IPS DF 19.7 (cell line): ENCODE measurements around the gene CARS1.

Source experiments
- DNase-seq: peaks from one replicate; pipeline ENCODE4 v3.0.0-alpha.2; 2013; ENCODE audit warnings: low read depth, low spot score

Gene CARS1

GRCh38 chr11:3009481-3009880, 47.7 kb downstream of the CARS1 start:
- no peak for DNase-seq

- no peak for DNase-seq
Observed at GRCh38 chr11:3008746-3009336, 48.4 kb downstream of the CARS1 start.

- DNase-seq = no peak
Observed at GRCh38 chr11:3007404-3008010, 49.7 kb downstream of the CARS1 start.

- no peak for DNase-seq
Observed at GRCh38 chr11:3006505-3007260, 50.5 kb downstream of the CARS1 start.

GRCh38 chr11:3004481-3004880, 52.7 kb downstream of the CARS1 start:
- DNase-seq = no peak

- DNase-seq = no peak
Observed at GRCh38 chr11:3003396-3004231, 53.6 kb downstream of the CARS1 start.

- DNase-seq = no peak
Observed at GRCh38 chr11:3002871-3003270, 54.4 kb downstream of the CARS1 start.

GRCh38 chr11:3002351-3002861, 54.8 kb downstream of the CARS1 start:
- no peak for DNase-seq

- DNase-seq = no peak
Observed at GRCh38 chr11:3001496-3001895, 55.7 kb downstream of the CARS1 start.

- DNase-seq = no peak
Observed at GRCh38 chr11:3000032-3000961, 56.9 kb downstream of the CARS1 start.

GRCh38 chr11:2999464-2999998, 57.7 kb downstream of the CARS1 start:
- DNase-seq = no peak

GRCh38 chr11:2998073-2998850, 59.0 kb downstream of the CARS1 start:
- DNase-seq = no peak

GRCh38 chr11:2997406-2997805, 59.8 kb downstream of the CARS1 start:
- no peak for DNase-seq

GRCh38 chr11:2996976-2997375, 60.2 kb downstream of the CARS1 start:
- DNase-seq = no peak

GRCh38 chr11:2995893-2996554, 61.2 kb downstream of the CARS1 start:
- DNase-seq = no peak

GRCh38 chr11:2995031-2995561, 62.1 kb downstream of the CARS1 start:
- DNase-seq = no peak

GRCh38 chr11:2994336-2994730, 62.9 kb downstream of the CARS1 start:
- no peak for DNase-seq

GRCh38 chr11:2992997-2993325, 64.3 kb downstream of the CARS1 start:
- no peak for DNase-seq
